SK-N-MC (cell line): ENCODE measurements around the gene ARID2.

Experiments
- FOXP2 ChIP-seq: optimal IDR thresholded peaks from 2 replicates; pipeline ENCODE3; 2011; ENCODE audit warnings: mild to moderate bottlenecking, moderate library complexity; ENCODE audit not compliant: insufficient read depth; ENCODE audit errors: extremely low read length, control extremely low read depth
- POLR2AphosphoS5 ChIP-seq: IDR thresholded peaks from 2 replicates; pipeline ENCODE4 v1.6.1; 2012; ENCODE audit warnings: mild to moderate bottlenecking, low read depth, low read length, borderline replicate concordance

DNA sequence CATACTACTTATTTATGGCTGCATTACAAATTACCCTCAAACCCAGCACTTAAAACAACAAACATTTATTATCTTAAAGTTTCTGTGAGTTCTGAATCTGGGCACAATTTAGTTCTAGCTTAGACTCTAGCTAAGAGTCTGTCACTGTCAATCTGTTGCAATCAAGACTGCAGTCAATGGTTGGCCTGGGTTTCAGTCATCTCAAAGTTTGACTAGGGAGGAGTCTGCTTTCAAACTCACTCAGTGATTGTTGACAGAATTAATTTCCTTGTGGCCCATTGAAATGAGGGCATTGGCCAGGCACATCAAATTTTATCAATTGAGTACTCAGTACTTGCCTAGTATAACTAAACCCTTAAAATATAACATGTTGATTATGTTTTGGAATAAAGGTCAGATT lies 51.6 kb downstream of the ARID2 start:
- no peak for TF ChIP-seq FOXP2
- no peak for TF ChIP-seq POLR2AphosphoS5
